GM15510 (cell line): ENCODE data around the gene TTF2.

ENCODE experiments used
- POLR2A ChIP-seq: IDR thresholded peaks from 3 replicates; pipeline ENCODE4 v1.6.1; 2011; ENCODE audit warnings: borderline replicate concordance; ENCODE audit not compliant: insufficient read length; ENCODE audit errors: extremely low read depth

The TTF2 gene

GRCh38 chr1:117036018-117036461 is 24.1 kb upstream of the TTF2 start:
- no peak for TF ChIP-seq POLR2A

DNA sequence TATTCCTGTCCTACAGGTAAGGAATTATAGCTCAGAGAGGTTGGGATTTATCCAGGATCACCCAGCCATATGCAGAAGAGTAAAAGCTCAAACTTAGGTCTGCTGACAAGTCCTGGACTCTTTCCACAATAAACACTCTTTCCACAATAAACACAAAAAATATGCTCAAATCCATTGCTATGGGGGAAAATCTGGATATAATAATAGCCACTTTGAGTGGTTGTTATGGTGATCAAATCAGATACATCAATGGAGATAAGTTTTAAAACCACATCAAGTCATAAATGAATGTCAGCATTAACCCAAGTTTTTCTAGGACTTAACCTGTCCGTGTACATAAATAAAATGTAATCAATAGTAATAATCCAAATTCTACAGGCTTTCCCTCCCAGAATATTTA is 22.3 kb upstream of the TTF2 start:
- TF ChIP-seq POLR2A: no peak

DNA sequence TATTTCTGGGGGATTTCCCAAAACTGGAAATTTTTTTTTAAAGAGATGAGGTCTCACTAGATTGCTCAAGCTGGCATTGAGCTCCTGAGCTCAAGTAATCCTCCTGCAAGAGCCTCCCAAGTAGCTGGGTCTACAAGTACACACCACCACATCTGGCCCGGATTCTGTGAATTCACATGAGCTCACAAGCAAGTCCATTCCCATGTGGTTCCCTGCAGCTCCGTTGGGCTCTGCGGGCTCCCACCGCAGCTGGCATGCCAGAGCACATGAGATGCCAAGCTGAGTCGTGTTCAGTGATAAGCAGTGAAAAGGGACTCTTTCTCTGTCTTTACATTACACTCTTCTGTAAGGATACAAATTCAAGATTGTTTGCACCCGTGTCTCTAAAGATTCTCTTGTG is 21.9 kb upstream of the TTF2 start:
- TF ChIP-seq POLR2A: no peak

DNA sequence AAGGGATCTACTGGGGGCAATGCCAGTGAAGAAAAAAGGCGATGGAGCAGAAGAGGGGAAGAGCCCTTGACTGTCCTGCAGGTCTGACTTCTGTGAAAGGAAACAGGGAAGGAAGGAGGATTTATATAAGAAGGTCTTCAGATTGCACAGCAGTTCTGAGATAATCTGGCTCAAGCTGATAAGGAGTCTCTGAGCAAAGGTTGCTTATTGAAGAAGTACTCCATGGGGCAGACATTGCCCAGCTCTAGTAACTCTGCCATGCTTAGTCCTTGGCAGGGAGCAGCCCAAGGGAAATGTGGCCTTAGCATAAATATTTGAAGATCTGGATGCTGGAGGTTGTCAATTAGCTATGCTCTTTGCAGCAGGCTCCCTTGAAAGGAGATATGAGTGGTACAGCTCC is 15.9 kb upstream of the TTF2 start:
- no peak for TF ChIP-seq POLR2A

DNA sequence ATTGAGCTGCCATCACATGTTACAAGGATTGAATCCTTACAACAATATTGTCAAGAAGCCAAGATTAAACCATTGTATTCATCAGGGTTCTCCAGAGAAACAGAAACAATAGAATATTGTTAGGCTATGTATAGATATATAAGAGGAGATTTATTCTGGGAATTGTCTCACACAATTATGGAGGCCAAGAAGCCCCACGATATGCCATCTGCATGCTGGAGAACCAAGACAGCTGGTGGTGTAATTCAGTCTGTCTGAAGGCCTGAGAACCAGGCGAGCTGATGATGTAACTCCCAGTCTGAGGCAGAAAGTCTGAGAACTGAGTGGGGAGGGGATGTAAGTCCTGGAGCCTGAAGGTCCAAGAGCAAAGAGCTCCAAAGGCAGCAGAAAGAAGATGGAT is 14.5 kb upstream of the TTF2 start:
- no peak for TF ChIP-seq POLR2A

- TF ChIP-seq POLR2A: no peak
Observed at GRCh38 chr1:117046781-117047180, 13.3 kb upstream of the TTF2 start.

- no peak for TF ChIP-seq POLR2A
Observed at GRCh38 chr1:117047271-117047670, 12.9 kb upstream of the TTF2 start.

DNA sequence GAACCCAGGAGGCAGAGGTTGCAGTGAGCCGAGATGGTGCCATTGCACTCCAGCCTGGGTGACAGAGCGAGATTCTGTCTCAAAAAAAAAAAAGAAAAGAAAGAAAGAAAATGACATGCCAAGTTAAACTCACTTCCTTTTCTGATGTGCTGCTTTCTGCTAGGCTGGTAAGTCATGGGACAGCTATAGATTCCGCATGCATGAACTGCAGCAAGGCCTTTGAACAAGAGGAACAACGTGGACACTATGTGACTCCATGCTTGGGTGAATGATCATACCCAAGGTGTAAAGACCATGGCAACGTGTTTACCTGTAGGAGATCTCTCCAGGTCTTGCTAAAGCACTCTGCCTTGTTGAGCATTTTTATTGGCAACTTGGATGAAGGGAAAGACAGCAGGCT is 10.3 kb upstream of the TTF2 start:
- TF ChIP-seq POLR2A: no peak

GRCh38 chr1:117051224-117052064 is 8.7 kb upstream of the TTF2 start:
- no peak for TF ChIP-seq POLR2A

DNA sequence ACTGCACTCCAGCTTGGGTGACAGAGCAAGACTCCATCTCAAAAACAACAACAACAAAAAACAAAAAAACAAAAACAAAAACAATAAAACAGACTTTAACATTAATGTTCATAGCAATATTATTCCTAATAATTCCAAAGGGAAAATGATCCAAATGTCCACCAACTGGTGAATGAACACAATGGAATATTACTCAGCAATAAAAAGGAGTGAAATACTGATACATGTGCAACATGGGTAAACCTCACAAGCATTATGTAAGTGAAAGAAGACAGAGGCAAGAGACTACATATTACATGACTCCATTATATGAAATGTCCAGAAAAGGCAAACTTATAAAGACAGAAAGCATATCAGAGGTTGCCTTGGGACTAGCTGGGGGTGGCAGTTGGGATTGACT is 6.1 kb upstream of the TTF2 start:
- no peak for TF ChIP-seq POLR2A

GRCh38 chr1:117058810-117059209 is 1.3 kb upstream of the TTF2 start:
- no peak for TF ChIP-seq POLR2A

- TF ChIP-seq POLR2A: no peak
Observed at GRCh38 chr1:117059334-117059677, 820 bp upstream of the TTF2 start.

DNA sequence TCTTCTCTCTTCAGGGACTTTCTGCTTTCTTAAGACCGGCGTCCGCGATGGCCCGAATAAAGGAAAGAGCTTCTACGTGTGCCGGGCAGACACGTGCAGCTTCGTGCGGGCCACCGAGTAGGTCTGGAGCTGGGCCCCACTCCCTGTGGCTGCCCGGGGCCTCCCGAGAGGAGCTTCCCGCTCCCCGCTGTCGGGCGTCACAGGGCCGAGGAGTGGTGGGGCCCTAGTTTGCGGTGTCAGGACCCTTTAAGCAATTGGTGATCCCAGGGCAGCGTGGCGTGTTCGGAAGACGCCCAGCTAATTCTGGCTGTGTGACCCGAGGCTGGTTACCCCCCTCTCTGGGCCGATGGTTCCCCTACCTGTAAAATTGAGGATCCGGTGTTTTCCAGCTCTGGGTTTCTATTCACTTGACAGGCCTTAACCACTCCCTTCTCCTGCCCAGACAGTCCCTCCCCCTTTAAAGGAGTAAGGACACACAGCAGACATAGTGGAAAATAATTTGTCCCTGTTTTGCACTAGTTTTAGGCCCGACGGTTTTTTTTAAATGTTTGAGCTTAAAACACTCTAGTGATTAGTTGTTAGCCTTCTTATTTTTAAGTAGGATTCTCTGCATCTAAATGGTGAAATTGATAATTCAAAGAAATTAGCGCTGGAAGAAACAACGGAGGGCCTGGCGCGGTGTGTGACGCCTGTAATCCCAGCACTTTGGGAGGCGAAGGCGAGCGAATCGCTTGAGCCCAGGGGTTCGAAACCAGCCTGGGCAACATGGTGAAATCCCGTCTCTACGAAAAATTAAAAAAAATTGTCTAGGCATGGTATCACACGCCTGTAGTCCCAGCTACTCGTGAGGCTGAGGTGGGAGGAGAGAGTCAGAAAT is 553 bp downstream of the TTF2 start:
- no peak for TF ChIP-seq POLR2A

- TF ChIP-seq POLR2A: no peak
Observed at GRCh38 chr1:117061986-117062415, 1.9 kb downstream of the TTF2 start.

- no peak for TF ChIP-seq POLR2A
Observed at GRCh38 chr1:117066367-117066766, 6.2 kb downstream of the TTF2 start.
